HG03135 (cell line): ENCODE results near the gene WIPI1.
"Not testable (repeated sequence)": the region's sequence is repeated elsewhere in the genome, so short reads cannot be mapped to it uniquely, and the experiment has no call there.

Experiments used
- ATAC-seq: cut with Tn5 transposase; IDR thresholded peaks from one replicate; pipeline ENCODE4 v1.9.1; 2021; ENCODE audit warnings: mild to moderate bottlenecking, moderate library complexity; ENCODE audit not compliant: unreplicated experiment

The WIPI1 gene

GRCh38 chr17:68387435-68388218 lies 69.7 kb downstream of the WIPI1 start:
- ATAC-seq: no peak

GRCh38 chr17:68385490-68386215 lies 71.6 kb downstream of the WIPI1 start:
- no peak for ATAC-seq

- ATAC-seq: no peak
Observed at GRCh38 chr17:68384941-68385340, 72.4 kb downstream of the WIPI1 start.

GRCh38 chr17:68384471-68384870 lies 72.8 kb downstream of the WIPI1 start:
- no peak for ATAC-seq

- ATAC-seq: no peak
Observed at GRCh38 chr17:68383443-68384321, 73.6 kb downstream of the WIPI1 start.

- ATAC-seq: no peak
Observed at GRCh38 chr17:68383120-68383442, 74.2 kb downstream of the WIPI1 start.

- no peak for ATAC-seq
Observed at GRCh38 chr17:68382582-68383085, 74.7 kb downstream of the WIPI1 start.

GRCh38 chr17:68381076-68381900 lies 76.0 kb downstream of the WIPI1 start:
- no peak for ATAC-seq

- ATAC-seq: no peak
Observed at GRCh38 chr17:68379692-68380677, 77.3 kb downstream of the WIPI1 start.

- no peak for ATAC-seq
Observed at GRCh38 chr17:68379177-68379510, 78.2 kb downstream of the WIPI1 start.

- ATAC-seq: no peak
Observed at GRCh38 chr17:68378268-68379176, 78.8 kb downstream of the WIPI1 start.

GRCh38 chr17:68377771-68378267 lies 79.5 kb downstream of the WIPI1 start:
- ATAC-seq: no peak

GRCh38 chr17:68376178-68376577 lies 81.1 kb downstream of the WIPI1 start:
- not testable (repeated sequence) for ATAC-seq

GRCh38 chr17:68375566-68375965 lies 81.7 kb downstream of the WIPI1 start:
- ATAC-seq: no peak
